Heart right ventricle (tissue), 16 donors: ENCODE data around the gene GPR15. TPM values are rescaled to one million over a fixed set of nuclear protein-coding genes. Genes with fewer than 3 reads are reported as not detected.

Source experiments
- ATAC-seq, 8 donors: fragments of 200-7000 bp; cut with Tn5 transposase; one replicate each; pipeline ENCODE4 v1.9.1; 2020; ENCODE audit warnings: mild to moderate bottlenecking in 8 of 8, moderate library complexity in 8 of 8, moderate number of reproducible peaks in 1 of 8
- DNase-seq, 2 donors: peaks; one replicate each; pipeline ENCODE4 v3.0.0-alpha.2; 2020
- H3K27ac ChIP-seq, 10 donors: fragments of 200-600 bp; sonication (generic) in 2 of 10; one replicate each; pipeline versions ENCODE4 v1.5.0 to v1.8.0; 2020 to 2022; ENCODE audit warnings: mild to moderate bottlenecking in 3 of 10
- H3K27me3 ChIP-seq, 7 donors: fragments of 200-600 bp; one replicate each; pipeline ENCODE4 v1.8.0; 2021 to 2022; ENCODE audit warnings: mild to moderate bottlenecking in 2 of 7
- H3K36me3 ChIP-seq, 9 donors: fragments of 200-600 bp; sonication (generic) in 1 of 9; one replicate each; pipeline versions ENCODE4 v1.5.0 to v1.8.0; 2020 to 2022; ENCODE audit warnings: mild to moderate bottlenecking in 2 of 9
- H3K4me1 ChIP-seq, 9 donors: fragments of 200-600 bp; sonication (generic) in 1 of 9; one replicate each; pipeline versions ENCODE4 v1.5.0 to v1.8.0; 2020 to 2022; ENCODE audit warnings: mild to moderate bottlenecking in 4 of 9
- H3K4me3 ChIP-seq, 10 donors: fragments of 200-600 bp; sonication (generic) in 2 of 10; one replicate each; pipeline versions ENCODE4 v1.5.0 to v1.8.0; 2020 to 2022; ENCODE audit warnings: mild to moderate bottlenecking in 7 of 10, moderate library complexity in 2 of 10
- H3K9me3 ChIP-seq, 11 donors: fragments of 200-600 bp in 10 of 11; sonication (generic) in 2 of 11; one replicate each; pipeline versions ENCODE4 v1.5.0 to v1.8.0; 2013 to 2022; ENCODE audit warnings: mild to moderate bottlenecking in 2 of 11, control low read depth in 1 of 11, moderate library complexity in 1 of 11
- WGBS, 2 donors: extraction: QIAGEN DNeasy Blood & Tissue Kit; methylation state at CpG; one replicate each; pipeline ENCODE4 v1.1.7; 2013; ENCODE audit warnings: inconsistent platforms in 1 of 2; 5-methylcytosine and 5-hydroxymethylcytosine counted together
- intact Hi-C, 10 donors: fragments of 100-400 bp; cut with DNase I; formaldehyde crosslinking; loops; one replicate each; pipeline versions ENCODE4 v1.11.1 to v1.14.2; 2022
- polyA plus RNA-seq, 2 donors: library from polyadenylated mRNA; stranded (reverse); fragments of 200-250 nt; gene quantifications; one replicate each; pipeline ENCODE4 v1.2.3, GENCODE V29; 2013
- total RNA-seq, 10 donors: library from RNA; stranded (reverse); fragmentation: NEBNext Ultra II Directional in 3 of 10; extraction: Animal tissue kit (Norgen Biotek cat#: 25700) in 3 of 10; gene quantifications; one replicate each; pipeline versions ENCODE4 v1.2.1 to v1.2.4, GENCODE V29; 2021 to 2023
- TF ChIP-seq, protein P1 (sequence below), 9 donors: fragments of 200-600 bp; sonication (generic) in 2 of 9; IDR thresholded peaks; one replicate each; pipeline versions ENCODE4 v1.5.0 to v1.8.0; 2021 to 2022; ENCODE audit warnings: antibody characterized with exemption in 9 of 9, mild to moderate bottlenecking in 5 of 9, moderate library complexity in 1 of 9
- donor health status: Arrhythmogenic right ventricular cardiomyopathy.
- donor health status: ischemic (EF 13 %, LVEDD 7.1; RV severe dilation, severe dysfunction).
- donor health status: healthy with polysubstance abuse.
- donor health status: DM: no; HTN: yes; CAD: no.
- donor health status: DM: no; HTN: no; CAD: no.
- donor health status: ischemic (EF 25% LVEDD 6.9; RV normal size, moderate dysfunction).
- donor health status: ischemic (EF 25% LVEDD 5.7; RV mildly dilated, moderate dysfunction).
- donor health status: healthy.
- donor health status: DM: yes; HTN: yes; CAD: no.
- donor health status: Ischemic cardiomyopathy.
- donor health status: ischemic (EF 35%, LVEDD 5.7; RV mildly dilated, moderate dysfunction).
- donor health status: nonischemic (EF 11% LVEDD 7.7; RV severe dilation, severe dysfunction).
- donor health status: DM: yes; HTN: yes; CAD: no.
- donor health status: PGD.
- donor health status: ischemic (EF 29% LVEDD 5.4; RV normal size, mild dysfunction).
- donor health status: nonischemic (EF 23%, LVEDD 6.1; RV moderate dilation, normal function).

GPR15 gene
- total and polyA plus RNA-seq, 12 donors, result 0.21 TPM; not detected in 11

DNA sequence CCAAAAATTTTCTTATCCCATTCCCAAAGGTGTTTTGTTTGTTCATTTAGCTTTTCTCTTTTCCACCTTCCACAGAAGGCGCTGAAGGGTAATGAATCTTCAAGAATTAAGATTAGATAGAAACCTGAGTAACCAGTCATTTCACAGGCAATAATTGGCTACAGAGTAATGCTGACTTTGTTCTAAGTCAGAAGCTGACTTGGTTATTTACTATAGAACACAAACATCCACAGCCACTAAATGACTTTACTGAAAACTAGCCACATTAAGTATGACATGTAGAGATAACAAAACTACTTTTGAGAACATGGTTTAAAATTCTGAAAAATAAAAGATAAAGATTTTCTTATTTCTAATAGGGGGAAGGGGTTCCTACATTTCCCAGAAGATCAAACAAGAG lies 16.8 kb upstream of the GPR15 start:
- TF ChIP-seq, protein P1, sequence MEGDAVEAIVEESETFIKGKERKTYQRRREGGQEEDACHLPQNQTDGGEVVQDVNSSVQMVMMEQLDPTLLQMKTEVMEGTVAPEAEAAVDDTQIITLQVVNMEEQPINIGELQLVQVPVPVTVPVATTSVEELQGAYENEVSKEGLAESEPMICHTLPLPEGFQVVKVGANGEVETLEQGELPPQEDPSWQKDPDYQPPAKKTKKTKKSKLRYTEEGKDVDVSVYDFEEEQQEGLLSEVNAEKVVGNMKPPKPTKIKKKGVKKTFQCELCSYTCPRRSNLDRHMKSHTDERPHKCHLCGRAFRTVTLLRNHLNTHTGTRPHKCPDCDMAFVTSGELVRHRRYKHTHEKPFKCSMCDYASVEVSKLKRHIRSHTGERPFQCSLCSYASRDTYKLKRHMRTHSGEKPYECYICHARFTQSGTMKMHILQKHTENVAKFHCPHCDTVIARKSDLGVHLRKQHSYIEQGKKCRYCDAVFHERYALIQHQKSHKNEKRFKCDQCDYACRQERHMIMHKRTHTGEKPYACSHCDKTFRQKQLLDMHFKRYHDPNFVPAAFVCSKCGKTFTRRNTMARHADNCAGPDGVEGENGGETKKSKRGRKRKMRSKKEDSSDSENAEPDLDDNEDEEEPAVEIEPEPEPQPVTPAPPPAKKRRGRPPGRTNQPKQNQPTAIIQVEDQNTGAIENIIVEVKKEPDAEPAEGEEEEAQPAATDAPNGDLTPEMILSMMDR (IDR thresholded peaks at IDR 0.05), result no peak
- intact Hi-C loops, result no loop called here
- DNase-seq (no peak), ATAC-seq (no peak)
- Histone ChIP-seq H3K4me1 (peaks cover 0 to 35% (median 4%) of the 10 kb centered on the region in 9 donors), H3K27ac (no peak overlapping the region), H3K36me3 (peaks cover 0 to 86% (median 15%) of the 10 kb centered on the region in 9 donors), H3K9me3 (no peaks in the 10 kb centered on the region), H3K4me3 (no peak overlapping the region), H3K27me3 (no peaks in the 10 kb centered on the region)
- 94 to 95% methylated on average over 1 of the region's 1 CpG for WGBS, 2 donors

DNA sequence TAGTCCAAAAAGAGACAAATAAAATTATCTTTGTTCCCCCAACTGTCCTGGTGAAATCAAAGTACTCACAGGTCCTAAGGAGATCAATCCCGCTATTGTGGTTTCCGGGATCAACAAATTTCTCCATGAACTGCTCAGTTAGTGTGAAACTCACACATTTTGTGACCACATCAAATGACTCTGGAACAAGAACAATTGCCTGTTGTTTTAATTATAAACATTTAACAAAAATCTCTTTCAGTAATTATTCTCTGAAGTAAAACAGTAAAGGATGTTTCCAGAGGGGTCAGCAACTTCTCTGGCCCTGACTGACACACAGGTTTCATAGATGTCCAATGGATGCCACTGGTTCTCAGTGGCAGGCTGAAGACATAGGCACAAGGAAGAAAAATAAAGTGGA lies 13.0 kb upstream of the GPR15 start:
- intact Hi-C loops, result no loop called here
- ATAC-seq (no peak), DNase-seq (no peak)
- TF ChIP-seq, protein P1 (IDR thresholded peaks at IDR 0.05), result no peak
- H3K4me3 ChIP-seq, result no peak overlapping the region
- peaks cover 0 to 73% (median 11%) of the 10 kb centered on the region in 9 donors for H3K36me3 ChIP-seq
- peaks cover 0 to 59% (median 18%) of the 10 kb centered on the region in 9 donors for H3K4me1 ChIP-seq
- H3K27ac ChIP-seq, result no peak overlapping the region
- WGBS, 2 donors, result 96 to 97% methylated on average over 2 of the region's 2 CpGs
- H3K27me3 ChIP-seq, result no peaks in the 10 kb centered on the region
- no peaks in the 10 kb centered on the region for H3K9me3 ChIP-seq

DNA sequence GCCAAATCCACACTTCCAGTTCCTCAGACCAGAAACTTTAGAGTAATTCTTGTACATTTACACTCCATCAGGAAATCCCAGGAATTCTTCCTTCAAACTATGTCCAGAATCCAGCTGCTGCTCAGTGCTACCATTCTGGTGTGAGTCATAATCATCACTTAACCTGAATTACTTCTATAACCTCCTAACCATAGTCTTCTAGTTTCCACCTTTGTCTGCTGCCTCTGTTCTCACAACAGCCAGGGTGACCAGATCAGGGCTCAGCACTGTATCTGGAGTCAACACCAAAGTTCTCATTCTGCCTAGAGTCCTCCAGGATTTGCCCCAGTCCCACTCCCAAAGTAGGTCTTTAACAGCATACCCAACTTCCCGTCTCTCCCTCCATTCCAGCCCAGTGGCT lies 12.4 kb upstream of the GPR15 start:
- TF ChIP-seq, protein P1 (IDR thresholded peaks at IDR 0.05), result no peak
- H3K27me3 ChIP-seq, result no peaks in the 10 kb centered on the region
- H3K9me3 ChIP-seq, result no peaks in the 10 kb centered on the region
- no peak overlapping the region for H3K4me3 ChIP-seq
- peaks cover 0 to 68% (median 11%) of the 10 kb centered on the region in 9 donors for H3K36me3 ChIP-seq
- ATAC-seq (no peak), DNase-seq (no peak)
- no peak overlapping the region for H3K27ac ChIP-seq
- H3K4me1 ChIP-seq, result peaks cover 0 to 53% (median 18%) of the 10 kb centered on the region in 9 donors
- intact Hi-C loops, result no loop called here
- 98 to 100% methylated on average over 1 of the region's 1 CpG for WGBS, 2 donors

DNA sequence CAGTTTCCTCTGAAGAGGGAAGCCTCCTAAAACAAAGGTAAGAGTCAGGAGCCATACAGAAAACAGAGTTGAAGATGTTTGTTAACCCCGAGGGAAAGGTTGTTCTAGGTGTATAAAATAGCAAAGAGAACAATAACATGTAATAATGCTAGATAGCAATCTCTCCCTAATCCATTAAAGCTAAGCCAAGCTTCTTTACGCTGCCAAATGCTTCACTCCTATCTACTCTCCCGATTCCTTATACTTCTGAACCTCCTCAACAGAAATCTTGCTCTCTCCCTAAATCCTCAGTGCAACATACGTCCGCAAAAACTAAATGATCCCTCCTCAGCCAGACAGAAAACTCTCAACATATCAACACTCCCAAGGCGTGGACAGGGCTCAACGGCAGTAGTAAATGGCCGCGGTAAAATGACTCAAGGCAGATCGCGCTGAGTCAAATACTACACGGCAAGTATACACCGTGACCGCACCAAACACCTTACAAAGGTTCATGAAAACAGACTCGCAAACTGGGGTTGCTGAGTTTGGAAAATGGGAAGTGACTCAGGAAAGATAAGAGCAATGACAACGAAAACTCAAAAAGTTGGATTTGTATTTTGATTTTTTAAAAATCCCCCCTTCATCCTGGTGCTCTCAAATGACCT lies 9.8 kb upstream of the GPR15 start:
- DNase-seq (peak; percentile 4 to 26), ATAC-seq (peak; percentile 35 to 73 (median 48))
- H3K36me3 ChIP-seq, result peaks cover 0 to 42% (median under 1%) of the 10 kb centered on the region in 9 donors
- TF ChIP-seq, protein P1 (IDR thresholded peaks at IDR 0.05), result no peak
- peak overlapping the region; percentile 92 to 99 (median 96) for H3K27ac ChIP-seq
- H3K4me1 ChIP-seq, result peaks cover 0 to 41% (median 18%) of the 10 kb centered on the region in 9 donors
- no peaks in the 10 kb centered on the region for H3K27me3 ChIP-seq
- no peaks in the 10 kb centered on the region for H3K9me3 ChIP-seq
- 0 to 1% methylated on average over 16 of the region's 16 CpGs for WGBS, 2 donors
- peak overlapping the region; percentile 67 to 91 (median 78) for H3K4me3 ChIP-seq
- intact Hi-C loops, result loop anchor here in 6 of 10 donors (5.0 to 10.0 kb wide), 2 partner anchors 70 to 213 kb away; partner anchors contain the start of gene CPOX (in 5 of the 6)
